Common myeloid progenitor, CD34-positive (primary cell): ENCODE results near the gene CCDC116.

Experiments used
- CTCF ChIA-PET: fragments of 350-600 bp; sonication (Branson Sonifier 250); formaldehyde crosslinking; loops from one replicate; lab custom pipeline; 2021; ENCODE audit warnings: antibody characterized with exemption; lab: Charles Lee
- POLR2A ChIA-PET: fragments of 350-600 bp; sonication (Branson Sonifier 250); formaldehyde crosslinking; loops from one replicate; lab custom pipeline; 2021; ENCODE audit warnings: antibody characterized with exemption; lab: Charles Lee
- DNase-seq, 3 donors: peaks; one replicate each; pipeline versions ENCODE4 v3.0.0 to v3.0.0-alpha.2; 2013
- H3K27ac ChIP-seq, 2 experiments: 1 replicate in 1 of 2; 2 replicates in 1 of 2; pipeline ENCODE4 v1.7.0; 2013; ENCODE audit warnings: inconsistent platforms in 2 of 2, low read length in 2 of 2, mild to moderate bottlenecking in 2 of 2, low read depth in 1 of 2, moderate library complexity in 1 of 2; ENCODE audit not compliant: severe bottlenecking in 2 of 2, insufficient read depth in 1 of 2, poor library complexity in 1 of 2
- H3K27me3 ChIP-seq, 5 experiments: replicated peaks in 2 of 5; 1 replicate in 3 of 5; 2 replicates in 2 of 5; pipeline versions ENCODE4 v1.6.1 to v1.7.0; 2013; ENCODE audit warnings: low read length in 4 of 5, mild to moderate bottlenecking in 2 of 5, moderate library complexity in 2 of 5, inconsistent platforms in 1 of 5; ENCODE audit not compliant: insufficient read depth in 5 of 5, control insufficient read depth in 4 of 5
- H3K36me3 ChIP-seq, 4 experiments: 1 replicate in 2 of 4; 2 replicates in 2 of 4; pipeline versions ENCODE4 v1.6.1 to v1.7.0; 2013; ENCODE audit warnings: low read length in 3 of 4, control low read depth in 1 of 4, mild to moderate bottlenecking in 1 of 4; ENCODE audit not compliant: control insufficient read depth in 4 of 4, insufficient read depth in 4 of 4
- H3K4me1 ChIP-seq, 4 experiments: 1 replicate in 3 of 4; 2 replicates in 1 of 4; pipeline versions ENCODE4 v1.6.1 to v1.7.1; 2013; ENCODE audit warnings: low read length in 3 of 4, mild to moderate bottlenecking in 3 of 4, control low read depth in 1 of 4, inconsistent platforms in 1 of 4, moderate library complexity in 1 of 4; ENCODE audit not compliant: control insufficient read depth in 4 of 4, insufficient read depth in 4 of 4; ENCODE audit errors: control extremely low read depth in 1 of 4
- H3K4me3 ChIP-seq, 7 experiments: 1 replicate in 4 of 7; 2 replicates in 3 of 7; pipeline versions ENCODE4 v1.5.1 to v1.7.0; 2013; ENCODE audit warnings: mild to moderate bottlenecking in 7 of 7, low read length in 6 of 7, moderate library complexity in 6 of 7, inconsistent platforms in 2 of 7, low read depth in 2 of 7, control low read depth in 1 of 7; ENCODE audit not compliant: insufficient read depth in 4 of 7, control insufficient read depth in 1 of 7; ENCODE audit errors: extremely low read depth in 1 of 7
- H3K9me3 ChIP-seq, 5 experiments: 1 replicate in 4 of 5; 2 replicates in 1 of 5; pipeline versions ENCODE4 v1.6.1 to v1.7.1; 2013; ENCODE audit warnings: low read length in 4 of 5, mild to moderate bottlenecking in 2 of 5, inconsistent platforms in 1 of 5, low read depth in 1 of 5, moderate library complexity in 1 of 5; ENCODE audit not compliant: control insufficient read depth in 4 of 5, insufficient read depth in 2 of 5; ENCODE audit errors: control extremely low read depth in 1 of 5
- WGBS: methylation state at CpG from one replicate; pipeline ENCODE4 v1.1.5; 2013; ENCODE audit not compliant: insufficient coverage; 5-methylcytosine and 5-hydroxymethylcytosine counted together

Gene CCDC116

DNA sequence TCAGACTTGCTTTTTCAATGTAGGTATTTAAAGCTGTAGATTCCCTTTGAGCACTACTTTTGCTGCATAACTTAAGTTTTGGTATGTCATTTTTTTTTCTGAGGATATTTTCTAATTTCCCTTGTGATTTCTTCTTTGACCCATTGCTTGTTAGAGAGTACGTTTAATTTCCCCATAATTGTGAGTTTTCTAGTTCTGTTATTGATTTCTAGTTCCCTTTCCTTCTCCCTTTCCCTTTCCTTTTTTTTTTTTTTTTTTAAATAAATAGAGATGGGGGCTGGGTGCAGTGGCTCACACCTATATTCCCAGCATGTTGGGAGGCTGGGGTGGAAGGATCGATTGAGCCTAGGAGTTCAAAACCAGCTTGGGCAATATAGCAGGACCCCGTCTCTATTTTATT lies 34.3 kb upstream of the CCDC116 start:
- Histone ChIP-seq H3K27me3 (no peaks in the 10 kb centered on the region), H3K4me3 (no peak overlapping the region), H3K4me1 (peaks cover 0 to 12% (median 8%) of the 10 kb centered on the region in 4 experiments), H3K27ac (no peak overlapping the region), H3K36me3 (peaks cover 9 to 56% (median 29%) of the 10 kb centered on the region in 4 experiments), H3K9me3 (no peaks in the 10 kb centered on the region)
- DNase-seq = no peak
- CTCF ChIA-PET = interaction anchor here (0.9 to 1.2 kb wide), 3 partner anchors 19 to 32 kb away, joined by 3 read pairs; partner anchors contain the start of gene YDJC
- WGBS = no CpG with 5 or more reads among the region's 3 CpGs
- POLR2A ChIA-PET = interaction anchor here (0.6 to 1.2 kb wide), 2 partner anchors 30 to 31 kb away, joined by 3 read pairs; no protein-coding TSS in a partner anchor

DNA sequence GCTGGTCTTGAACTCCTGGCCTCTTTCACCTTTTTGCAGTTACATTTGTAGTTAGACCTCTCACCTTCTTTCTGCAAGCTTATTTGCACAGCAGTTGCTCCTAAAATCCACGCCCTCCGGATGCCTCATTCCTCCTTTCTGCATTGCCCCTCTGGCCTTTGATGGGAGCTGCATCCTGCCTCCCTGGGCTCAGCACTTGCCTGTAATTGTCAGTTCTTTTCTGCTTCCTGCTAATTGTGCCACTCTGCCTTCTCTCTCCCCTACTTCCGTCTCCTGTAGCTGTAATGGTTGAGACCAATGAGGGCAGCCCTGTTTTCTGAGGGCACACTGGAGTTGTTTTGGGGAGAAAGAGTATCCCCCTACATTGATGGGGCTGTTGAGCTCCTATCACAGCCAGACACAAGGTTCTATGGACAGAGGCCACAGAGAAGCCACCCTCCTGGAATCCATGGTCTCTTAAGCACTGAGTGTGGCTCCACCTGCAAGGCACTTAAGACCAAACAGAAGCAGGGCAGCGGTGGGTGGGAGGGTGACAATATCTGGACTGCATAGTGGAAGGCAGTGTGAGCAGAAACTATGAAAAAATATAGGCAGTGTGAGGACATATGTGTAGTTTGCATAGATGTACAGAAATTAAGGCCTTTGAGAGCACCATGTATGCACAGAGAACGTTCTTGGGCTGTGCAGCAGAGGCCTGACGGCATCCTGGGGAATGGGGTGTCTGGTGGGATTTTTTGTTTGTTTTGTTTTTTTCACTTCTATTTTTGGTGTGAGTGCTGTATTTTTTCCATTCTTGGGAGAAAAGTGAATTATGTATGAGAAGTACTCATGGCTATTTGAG lies 33.3 kb upstream of the CCDC116 start:
- WGBS = 96% methylated on average over 3 of the region's 6 CpGs
- H3K9me3 ChIP-seq = no peaks in the 10 kb centered on the region
- H3K27me3 ChIP-seq = no peaks in the 10 kb centered on the region
- H3K27ac ChIP-seq = peak overlapping the region in 1 of 2 experiments; percentile 14
- no peak overlapping the region for H3K4me3 ChIP-seq
- peaks cover 0 to 15% (median 8%) of the 10 kb centered on the region in 4 experiments for H3K4me1 ChIP-seq
- ChIA-PET POLR2A (no interaction called here), CTCF (interaction anchor here (0.9 to 1.2 kb wide), 2 partner anchors 30 to 32 kb away, joined by 3 read pairs; partner anchors contain the start of gene YDJC)
- peaks cover 2 to 47% (median 19%) of the 10 kb centered on the region in 4 experiments for H3K36me3 ChIP-seq
- DNase-seq = no peak

GRCh38 chr22:21602579-21602978 lies 30.0 kb upstream of the CCDC116 start:
- Histone ChIP-seq H3K4me1 (peaks cover 0 to 9% (median 7%) of the 10 kb centered on the region in 4 experiments), H3K27me3 (no peaks in the 10 kb centered on the region), H3K36me3 (peaks cover 0 to 28% (median 6%) of the 10 kb centered on the region in 4 experiments), H3K9me3 (no peaks in the 10 kb centered on the region), H3K4me3 (no peak overlapping the region), H3K27ac (no peak overlapping the region)
- no peak for DNase-seq
- POLR2A ChIA-PET = interaction anchor here (1.5 kb wide), 1 partner anchor 39 kb away, joined by 4 read pairs; the partner anchor contains the start of gene SDF2L1
- 90% methylated on average over 5 of the region's 6 CpGs for WGBS
- CTCF ChIA-PET = interaction anchor here (0.8 to 1.4 kb wide), 7 partner anchors 9 to 44 kb away, joined by 3 to 4 read pairs (median 3); no protein-coding TSS in a partner anchor

- Histone ChIP-seq H3K4me1 (peaks cover 0 to 9% (median 7%) of the 10 kb centered on the region in 4 experiments), H3K9me3 (no peaks in the 10 kb centered on the region), H3K36me3 (peaks cover 1 to 28% (median 6%) of the 10 kb centered on the region in 4 experiments), H3K27me3 (no peaks in the 10 kb centered on the region), H3K27ac (no peak overlapping the region), H3K4me3 (no peak overlapping the region)
- 97% methylated on average over 5 of the region's 9 CpGs for WGBS
- DNase-seq = no peak
- POLR2A ChIA-PET = interaction anchor here (0.6 kb wide), 1 partner anchor 22 kb away, joined by 4 read pairs; no protein-coding TSS in a partner anchor
- CTCF ChIA-PET = interaction anchor here (1.4 kb wide), 1 partner anchor 25 kb away, joined by 3 read pairs; the partner anchor contains the start of gene YDJC
Observed at GRCh38 chr22:21603973-21604372, 28.6 kb upstream of the CCDC116 start.

DNA sequence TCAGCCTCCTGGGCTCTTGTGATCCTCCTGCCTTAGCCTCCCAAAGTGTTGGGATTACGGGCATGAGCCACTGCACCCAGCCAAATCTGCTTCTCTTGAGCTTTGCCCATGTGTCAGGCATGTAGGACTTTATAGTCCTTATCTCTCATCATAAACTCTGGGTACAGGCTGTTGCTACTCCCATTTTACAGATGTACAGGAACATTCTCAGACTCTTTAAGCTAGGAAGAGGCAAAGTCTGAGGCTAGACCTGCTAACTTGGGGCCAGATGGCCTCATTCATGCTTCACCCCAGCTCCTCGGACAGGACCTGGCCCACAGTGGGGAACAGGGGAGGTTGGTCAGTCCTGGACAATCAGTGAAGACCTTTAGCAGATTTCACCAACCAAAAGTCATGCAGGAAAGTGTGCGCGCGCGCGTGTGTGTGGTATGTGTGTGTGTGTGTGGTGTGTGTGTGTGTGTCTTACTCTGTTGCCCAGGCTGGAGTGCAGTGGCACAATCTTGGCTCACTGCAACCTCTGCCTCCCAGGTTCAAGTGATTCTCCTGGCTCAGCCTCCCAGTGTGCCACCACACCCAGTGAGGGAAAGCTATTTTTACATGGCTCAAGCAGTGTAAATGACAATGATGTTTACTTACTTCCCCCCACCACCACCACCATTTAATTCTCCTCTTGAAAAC lies 26.5 kb upstream of the CCDC116 start:
- CTCF ChIA-PET = interaction anchor here (0.9 to 2.3 kb wide), 3 partner anchors 10 to 24 kb away, joined by 3 to 9 read pairs (median 7); no protein-coding TSS in a partner anchor
- POLR2A ChIA-PET = interaction anchor here (1.0 kb wide), 1 partner anchor 16 kb away, joined by 3 read pairs; no protein-coding TSS in a partner anchor
- no peak for DNase-seq
- 100% methylated on average over 7 of the region's 7 CpGs for WGBS
- Histone ChIP-seq H3K27me3 (no peaks in the 10 kb centered on the region), H3K9me3 (no peaks in the 10 kb centered on the region), H3K4me3 (no peak overlapping the region), H3K36me3 (peaks cover 7 to 33% (median 10%) of the 10 kb centered on the region in 4 experiments), H3K27ac (no peak overlapping the region), H3K4me1 (peaks cover 0 to 8% (median 6%) of the 10 kb centered on the region in 4 experiments)

GRCh38 chr22:21606775-21607174 lies 25.8 kb upstream of the CCDC116 start:
- H3K27me3 ChIP-seq = no peaks in the 10 kb centered on the region
- POLR2A ChIA-PET = no interaction called here
- no peak overlapping the region for H3K4me3 ChIP-seq
- H3K27ac ChIP-seq = no peak overlapping the region
- H3K9me3 ChIP-seq = no peaks in the 10 kb centered on the region
- DNase-seq = no peak
- CTCF ChIA-PET = interaction anchor here (1.7 to 2.3 kb wide), 3 partner anchors 10 to 16 kb away, joined by 4 to 9 read pairs (median 7); no protein-coding TSS in a partner anchor
- peaks cover 0 to 8% (median 6%) of the 10 kb centered on the region in 4 experiments for H3K4me1 ChIP-seq
- peaks cover 9 to 40% (median 18%) of the 10 kb centered on the region in 4 experiments for H3K36me3 ChIP-seq
- 97% methylated on average over 6 of the region's 8 CpGs for WGBS
